ENCODE data around the gene ZBTB49.

DNA sequence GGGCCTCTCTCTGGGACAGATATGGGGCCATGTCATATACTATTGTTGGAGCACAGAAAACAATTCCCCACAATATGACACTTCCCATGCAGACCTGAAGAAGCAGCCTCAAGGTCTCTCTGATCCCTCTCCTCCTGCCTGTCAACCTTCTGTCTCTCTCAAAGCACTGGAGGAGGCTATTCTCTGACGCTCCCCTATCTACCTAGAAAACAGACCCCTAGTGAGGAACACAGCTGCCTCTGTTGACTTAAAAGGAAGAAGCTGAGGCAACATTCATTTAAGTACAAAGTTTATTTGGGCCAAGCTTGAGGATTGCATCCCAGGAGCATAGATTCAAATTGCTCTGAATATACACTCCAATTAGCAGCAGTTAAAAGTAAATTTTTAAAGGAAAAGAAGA is 57.5 kb downstream of the ZBTB49 start:
- TF ChIP-seq HDGF (IDR thresholded peaks at IDR 0.05; ENCODE audit: borderline replicate concordance) (no peak), ARNT (IDR thresholded peaks at IDR 0.05) (no peak), ZNF384 (IDR thresholded peaks at IDR 0.05) (no peak), FOXM1 (IDR thresholded peaks at IDR 0.05; ENCODE audit: borderline replicate concordance) (no peak)
